ENCODE results near the gene NFE2L2.

GRCh38 chr2:177192788-177193187 lies 71.7 kb downstream of the NFE2L2 start:
- TF ChIP-seq, protein P1, sequence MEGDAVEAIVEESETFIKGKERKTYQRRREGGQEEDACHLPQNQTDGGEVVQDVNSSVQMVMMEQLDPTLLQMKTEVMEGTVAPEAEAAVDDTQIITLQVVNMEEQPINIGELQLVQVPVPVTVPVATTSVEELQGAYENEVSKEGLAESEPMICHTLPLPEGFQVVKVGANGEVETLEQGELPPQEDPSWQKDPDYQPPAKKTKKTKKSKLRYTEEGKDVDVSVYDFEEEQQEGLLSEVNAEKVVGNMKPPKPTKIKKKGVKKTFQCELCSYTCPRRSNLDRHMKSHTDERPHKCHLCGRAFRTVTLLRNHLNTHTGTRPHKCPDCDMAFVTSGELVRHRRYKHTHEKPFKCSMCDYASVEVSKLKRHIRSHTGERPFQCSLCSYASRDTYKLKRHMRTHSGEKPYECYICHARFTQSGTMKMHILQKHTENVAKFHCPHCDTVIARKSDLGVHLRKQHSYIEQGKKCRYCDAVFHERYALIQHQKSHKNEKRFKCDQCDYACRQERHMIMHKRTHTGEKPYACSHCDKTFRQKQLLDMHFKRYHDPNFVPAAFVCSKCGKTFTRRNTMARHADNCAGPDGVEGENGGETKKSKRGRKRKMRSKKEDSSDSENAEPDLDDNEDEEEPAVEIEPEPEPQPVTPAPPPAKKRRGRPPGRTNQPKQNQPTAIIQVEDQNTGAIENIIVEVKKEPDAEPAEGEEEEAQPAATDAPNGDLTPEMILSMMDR (IDR thresholded peaks at IDR 0.05) = no peak
- TF ChIP-seq POLR2AphosphoS5 (IDR thresholded peaks at IDR 0.05) = no peak
- no peak for TF ChIP-seq POLR2A (IDR thresholded peaks at IDR 0.05)
